Limb (tissue), 2 donors: ENCODE data around the gene TNFAIP3.

ENCODE experiments used
- DNase-seq, 2 donors: peaks; one replicate each; pipeline ENCODE4 v3.0.0-alpha.2; 2016; ENCODE audit errors: extremely low spot score in 2 of 2

Gene TNFAIP3

DNA sequence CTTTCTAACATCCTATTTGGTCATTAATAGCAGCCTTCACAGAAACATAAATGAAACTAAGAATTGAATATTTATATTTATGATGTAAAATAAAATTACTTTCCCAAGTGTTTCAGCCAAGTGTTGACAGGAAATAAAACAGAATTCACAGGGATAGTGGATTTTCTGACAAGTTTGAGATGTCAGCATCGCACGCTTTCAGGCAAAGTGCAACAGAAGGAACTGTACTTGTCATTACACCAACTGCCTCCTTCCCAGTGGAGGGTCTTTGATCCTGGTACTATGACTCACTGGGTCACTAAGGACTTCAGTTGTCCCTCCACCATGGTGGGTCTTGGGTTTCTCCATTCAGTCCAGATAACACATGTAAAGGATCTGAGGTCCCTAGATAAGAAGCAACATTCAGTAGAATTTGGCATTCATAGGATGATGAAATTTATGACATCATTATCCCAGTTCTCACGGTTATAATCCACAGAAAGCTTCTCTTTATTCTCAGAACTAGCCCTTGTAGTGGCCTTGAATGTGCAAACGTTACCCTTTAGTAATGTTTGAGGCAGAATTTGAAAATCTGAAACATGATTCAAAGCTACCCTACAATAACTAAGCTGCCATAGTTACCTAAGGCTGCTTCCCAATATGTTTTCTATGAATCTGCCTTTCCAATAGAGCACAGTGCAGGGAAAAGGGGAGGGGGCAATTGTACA is 3.8 kb upstream of the TNFAIP3 start:
- no peak for DNase-seq

DNA sequence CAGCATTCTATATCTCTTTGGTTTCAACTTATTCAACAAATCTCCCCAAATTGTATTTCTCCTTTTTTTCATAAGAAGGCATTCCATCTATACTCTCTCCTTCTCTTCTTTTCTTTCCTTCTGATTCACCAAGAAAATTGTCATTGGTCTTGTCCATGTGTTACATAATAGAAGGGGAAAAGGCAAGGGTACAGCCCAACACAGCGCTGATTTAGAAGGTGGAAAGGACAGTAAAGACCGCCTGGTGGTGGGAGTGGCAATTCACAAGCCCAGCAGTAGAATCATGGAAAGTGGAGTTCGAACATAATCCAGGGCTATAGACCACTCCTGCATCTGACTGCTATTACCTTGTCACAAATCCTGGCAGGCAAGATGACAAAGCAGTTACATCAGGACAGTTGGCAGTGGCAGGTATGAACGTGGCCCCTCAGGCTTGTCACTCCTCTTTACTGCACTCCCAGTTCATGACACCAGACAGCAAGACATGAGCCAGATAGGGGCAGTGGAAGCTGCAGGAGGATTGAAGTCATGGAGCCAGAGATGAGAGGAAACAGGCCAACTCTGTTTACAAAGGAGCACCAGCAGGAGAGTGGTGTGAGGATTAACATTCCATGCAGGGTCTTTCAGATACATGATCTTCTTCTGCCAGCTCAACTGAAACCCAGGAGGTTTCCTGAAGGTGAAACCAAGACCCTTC is 2.1 kb upstream of the TNFAIP3 start:
- no peak for DNase-seq

DNA sequence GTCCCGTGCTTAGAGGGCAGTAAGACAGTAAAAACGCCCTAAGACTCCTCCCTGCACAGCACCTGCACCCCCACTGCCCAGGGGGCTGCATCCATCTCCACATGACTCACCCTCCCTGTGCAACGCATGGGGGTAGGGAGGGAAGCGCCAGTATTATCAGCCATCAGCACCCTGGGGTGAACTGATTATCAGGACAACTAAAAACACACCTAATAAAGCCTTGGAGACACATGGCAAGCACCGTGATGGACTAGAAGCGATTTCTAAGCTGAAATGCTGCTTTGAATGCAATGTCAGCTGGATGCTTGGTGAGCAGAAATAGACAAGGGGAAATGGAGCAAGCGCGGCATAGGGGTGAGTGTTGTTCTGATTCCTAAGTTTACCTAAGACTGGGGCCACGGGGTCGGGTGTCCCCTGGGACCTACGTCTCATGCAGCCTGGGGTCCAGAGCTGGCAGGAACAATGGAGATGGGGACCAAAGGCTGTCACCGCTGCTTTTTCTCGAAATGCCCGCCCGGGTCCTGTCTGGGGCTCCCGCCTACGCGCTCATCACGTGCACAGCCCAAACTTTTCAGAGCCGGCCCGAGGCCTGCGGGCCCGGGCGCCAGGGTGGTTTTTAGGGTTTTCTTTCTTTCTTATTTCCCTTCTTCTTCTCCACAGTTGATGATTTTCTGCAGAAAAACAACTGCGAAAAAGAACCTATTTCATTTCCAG is 702 bp upstream of the TNFAIP3 start:
- DNase-seq = peak in 1 of 2 donors; percentile 73

DNA sequence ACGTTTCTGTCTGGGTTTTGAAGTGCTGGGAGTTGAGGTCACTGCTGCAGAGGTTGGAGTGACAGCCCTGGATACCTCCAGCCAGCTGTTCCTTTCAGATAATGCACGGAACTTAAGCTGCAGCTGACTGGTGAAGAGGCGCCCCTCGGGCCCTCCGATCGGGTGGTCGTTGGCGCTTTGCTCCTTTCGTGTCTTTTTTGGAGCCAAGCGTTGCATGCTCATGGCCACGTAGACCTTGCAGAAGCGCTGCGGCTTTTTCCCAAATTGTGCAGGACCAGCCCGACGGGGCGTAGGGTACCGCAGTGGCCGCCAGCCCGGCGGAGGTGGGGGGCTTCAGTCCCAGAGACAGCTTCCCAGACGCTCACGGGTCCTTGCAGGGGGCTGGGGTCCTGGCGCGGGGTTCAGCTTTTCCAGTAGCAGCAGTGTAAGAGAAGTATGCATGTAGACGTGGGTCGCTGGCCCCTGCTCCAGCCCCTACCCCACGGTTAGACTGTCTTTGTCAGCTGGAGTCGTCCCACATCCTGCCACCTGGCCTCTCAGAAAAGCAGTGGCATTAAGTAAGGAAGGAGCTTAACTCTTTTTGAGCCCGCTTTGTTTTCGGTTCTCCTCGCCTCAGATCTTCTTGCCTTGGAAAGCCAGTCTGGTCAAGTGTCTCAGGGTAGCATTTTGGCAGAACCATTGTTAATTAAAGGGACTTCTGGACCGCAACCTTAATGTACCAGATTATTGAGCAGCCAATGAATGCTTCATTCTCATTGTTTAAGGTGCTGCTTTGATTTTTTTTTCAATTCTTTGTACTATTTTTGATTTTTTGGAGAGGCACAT is 838 bp downstream of the TNFAIP3 start:
- DNase-seq = peak in 1 of 2 donors; percentile 57

DNA sequence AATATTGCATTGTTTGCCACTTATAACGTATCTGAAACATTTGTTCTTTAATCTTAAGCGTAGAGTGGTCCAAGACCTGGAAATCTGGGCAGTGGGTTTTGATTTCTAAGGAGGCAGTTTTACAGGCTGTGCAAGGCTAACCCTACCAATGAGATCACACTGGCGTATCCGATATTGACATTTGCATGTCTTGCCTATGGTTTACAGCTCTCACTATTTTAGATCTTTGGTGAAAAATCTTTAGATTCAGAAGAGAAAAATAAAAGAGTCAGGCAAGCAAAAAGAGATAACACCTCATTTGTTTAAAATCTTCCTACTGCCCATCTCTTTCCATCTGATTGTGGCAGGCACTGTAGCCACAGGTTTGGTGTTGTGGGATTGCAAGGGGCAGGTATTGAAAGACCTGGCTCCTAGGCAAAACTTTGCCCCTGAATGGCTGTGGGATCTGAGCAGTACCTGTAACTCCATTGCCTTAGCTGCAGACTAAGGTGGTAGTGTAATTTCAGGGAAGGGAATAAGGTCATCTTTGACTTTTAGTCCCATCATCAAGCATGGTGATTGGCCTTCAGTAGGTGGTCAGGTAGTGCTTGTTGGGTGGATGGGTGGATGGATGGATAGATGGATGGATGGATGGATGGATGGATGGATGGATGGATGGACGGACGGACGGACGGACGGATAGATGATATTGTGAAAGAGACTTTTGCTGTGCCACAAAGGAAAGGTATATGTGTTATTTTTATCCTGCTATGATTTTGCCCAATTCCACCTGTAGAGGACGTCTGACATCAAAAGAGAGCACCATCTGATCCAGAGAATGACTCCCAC is 1.9 kb downstream of the TNFAIP3 start:
- no peak for DNase-seq

DNA sequence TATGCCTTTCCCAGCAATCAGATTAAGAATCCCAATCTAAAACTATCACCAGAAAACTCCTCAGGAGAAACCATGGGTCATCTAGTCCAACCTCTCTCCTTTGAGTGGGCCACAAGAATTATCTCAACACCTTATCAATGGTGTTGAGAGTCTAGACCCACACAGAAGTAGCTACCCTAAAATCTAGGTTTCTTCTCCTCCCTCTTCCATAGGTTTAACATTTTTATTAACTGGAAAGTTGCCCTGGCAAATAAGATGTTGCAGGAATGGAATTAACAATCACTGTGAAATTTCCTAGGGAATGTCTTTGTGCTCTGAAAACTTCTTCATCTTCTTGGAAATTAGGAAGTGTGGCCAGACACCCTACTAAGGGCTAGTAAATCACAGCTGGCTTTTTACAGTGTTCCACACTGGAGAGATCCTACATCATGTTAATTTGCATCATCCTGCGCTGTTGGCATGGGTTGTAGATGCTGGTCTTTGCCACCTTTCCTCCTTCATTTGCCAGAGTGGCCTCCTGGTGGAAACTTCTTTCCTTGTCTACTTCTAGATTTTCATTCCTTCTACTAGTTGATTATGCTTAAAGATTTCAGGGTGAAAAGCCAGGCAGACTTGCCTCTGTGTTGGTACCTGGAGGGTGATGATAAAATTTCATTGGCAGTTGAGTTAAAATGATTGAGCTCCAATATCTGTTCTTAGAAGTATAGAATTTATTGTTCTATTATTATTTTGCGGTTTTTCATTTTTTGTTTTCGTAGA is 2.7 kb downstream of the TNFAIP3 start:
- DNase-seq = no peak

DNA sequence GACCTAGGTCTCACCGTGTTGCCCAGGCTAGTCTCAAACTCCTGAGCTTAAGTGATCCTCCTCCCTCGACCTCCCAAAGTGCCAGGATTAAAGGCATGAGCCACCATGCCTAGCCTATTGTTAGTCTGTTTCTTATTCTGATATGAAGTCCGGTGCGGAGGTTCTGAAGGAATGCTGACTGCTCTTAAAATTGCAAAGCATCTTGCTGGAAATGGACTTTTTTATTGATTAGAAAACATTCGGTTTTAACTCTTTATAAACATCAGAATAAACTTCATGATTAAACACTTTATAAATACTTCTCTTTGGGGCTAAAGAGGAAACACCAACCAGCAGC is 3.2 kb downstream of the TNFAIP3 start:
- DNase-seq = no peak

DNA sequence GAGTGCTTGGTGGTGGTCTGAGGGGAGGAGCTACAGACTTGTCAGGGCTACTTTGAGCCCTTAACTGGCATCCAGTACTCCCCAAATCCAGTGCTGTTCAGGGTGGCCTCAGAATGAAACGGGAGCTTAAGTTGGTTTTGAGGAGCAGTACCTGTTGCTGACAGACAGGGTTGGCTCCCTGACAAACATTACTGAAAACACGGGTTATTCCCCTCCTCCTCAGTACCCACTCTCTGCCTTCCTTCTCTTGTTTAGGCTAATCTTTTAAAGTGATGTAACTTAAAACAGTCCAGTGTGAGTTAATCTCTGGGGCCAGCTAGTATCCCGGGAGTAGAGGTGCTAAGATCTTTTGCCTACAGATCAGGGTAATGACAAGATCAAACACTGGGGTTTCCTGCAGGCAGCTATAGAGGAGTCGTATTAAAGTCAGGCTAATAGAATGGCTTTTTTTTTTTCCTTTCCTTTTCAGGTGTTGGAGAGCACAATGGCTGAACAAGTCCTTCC is 3.7 kb downstream of the TNFAIP3 start:
- DNase-seq = no peak

DNA sequence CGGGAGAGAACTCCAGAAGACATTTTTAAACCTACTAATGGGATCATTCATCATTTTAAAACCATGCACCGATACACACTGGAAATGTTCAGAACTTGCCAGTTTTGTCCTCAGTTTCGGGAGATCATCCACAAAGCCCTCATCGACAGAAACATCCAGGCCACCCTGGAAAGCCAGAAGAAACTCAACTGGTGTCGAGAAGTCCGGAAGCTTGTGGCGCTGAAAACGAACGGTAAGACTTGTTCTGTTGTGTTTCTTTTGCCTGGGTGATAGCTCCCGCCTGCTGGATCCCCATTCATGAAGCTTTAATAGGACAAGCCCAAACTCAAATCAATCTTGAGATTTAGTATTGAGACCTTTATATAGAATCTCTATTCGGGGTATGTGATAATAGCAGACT is 4.2 kb downstream of the TNFAIP3 start:
- no peak for DNase-seq

DNA sequence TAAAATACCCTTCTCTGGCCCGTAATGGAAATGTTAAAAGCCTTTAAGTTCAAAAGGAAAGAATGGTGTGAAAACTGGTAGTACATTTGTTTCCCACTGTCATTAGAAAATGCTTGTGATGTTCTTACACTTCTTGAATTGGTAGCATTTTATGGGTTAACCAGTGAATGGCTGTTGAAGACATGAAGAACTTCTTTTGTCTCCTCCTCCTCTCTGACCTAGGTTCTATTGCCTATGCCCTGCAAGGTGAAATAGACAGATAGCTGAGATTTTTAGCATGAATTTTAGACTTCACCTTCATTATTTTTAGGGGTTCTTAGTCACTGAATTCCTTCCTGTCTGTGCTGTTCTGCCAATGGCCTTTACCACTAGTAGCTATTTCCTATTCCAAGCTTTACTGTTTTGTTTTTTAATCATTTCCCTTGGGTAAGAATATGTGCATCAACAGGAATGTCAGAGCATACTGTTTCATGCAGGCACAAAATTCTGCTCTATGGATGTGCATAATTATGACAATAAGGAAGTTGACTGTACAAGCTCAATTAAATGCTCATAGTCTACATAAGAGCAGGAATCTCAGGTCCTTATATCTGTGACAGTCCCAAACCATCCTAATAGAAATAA is 4.9 kb downstream of the TNFAIP3 start:
- DNase-seq = no peak

DNA sequence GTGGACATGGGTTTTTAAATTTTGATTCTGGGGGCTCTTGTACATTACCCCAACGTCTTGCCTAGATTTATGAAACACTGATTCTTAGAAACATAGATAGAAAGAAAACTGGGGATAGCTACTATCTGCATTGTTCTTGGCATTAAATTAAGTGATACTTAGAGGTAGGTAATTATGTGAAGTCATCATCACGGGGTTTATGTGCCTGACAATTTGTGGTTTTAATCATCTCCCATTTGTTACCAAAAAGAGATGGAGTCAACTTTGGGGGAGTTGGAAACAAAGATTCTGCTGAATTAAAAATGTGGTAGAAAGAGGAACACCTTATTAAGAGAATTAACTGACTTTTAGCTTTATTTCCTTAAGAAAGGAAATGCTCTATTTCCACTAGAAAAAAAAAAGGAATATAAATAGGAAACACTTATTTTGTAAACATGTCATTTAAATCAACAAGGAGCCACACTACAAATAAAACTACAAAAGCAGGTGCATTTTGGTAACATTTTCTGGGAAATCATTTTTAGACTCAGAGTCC is 5.6 kb downstream of the TNFAIP3 start:
- DNase-seq = no peak

DNA sequence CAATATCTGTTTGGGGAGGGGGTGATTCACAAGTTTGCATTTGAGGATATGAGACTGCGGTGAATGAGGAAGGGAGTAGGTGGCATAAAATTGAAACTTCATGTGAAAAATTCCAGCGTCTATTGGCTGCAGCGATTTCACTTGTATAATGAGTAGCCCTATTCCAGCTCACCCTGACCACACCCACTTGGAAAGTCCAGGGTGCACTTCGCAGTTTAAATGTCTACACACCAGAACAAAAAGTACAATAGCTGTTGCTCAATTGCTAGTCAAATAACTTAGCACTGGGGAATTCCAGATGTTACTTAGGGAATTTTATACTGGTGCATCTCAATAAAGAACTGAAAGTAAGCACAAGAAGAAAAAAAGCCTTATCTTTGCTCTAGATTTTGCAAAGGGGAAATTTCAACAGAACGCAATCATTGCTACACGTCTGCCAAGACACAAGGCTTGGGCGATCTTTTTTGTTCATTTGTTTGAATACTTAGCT is 6.3 kb downstream of the TNFAIP3 start:
- DNase-seq = no peak

DNA sequence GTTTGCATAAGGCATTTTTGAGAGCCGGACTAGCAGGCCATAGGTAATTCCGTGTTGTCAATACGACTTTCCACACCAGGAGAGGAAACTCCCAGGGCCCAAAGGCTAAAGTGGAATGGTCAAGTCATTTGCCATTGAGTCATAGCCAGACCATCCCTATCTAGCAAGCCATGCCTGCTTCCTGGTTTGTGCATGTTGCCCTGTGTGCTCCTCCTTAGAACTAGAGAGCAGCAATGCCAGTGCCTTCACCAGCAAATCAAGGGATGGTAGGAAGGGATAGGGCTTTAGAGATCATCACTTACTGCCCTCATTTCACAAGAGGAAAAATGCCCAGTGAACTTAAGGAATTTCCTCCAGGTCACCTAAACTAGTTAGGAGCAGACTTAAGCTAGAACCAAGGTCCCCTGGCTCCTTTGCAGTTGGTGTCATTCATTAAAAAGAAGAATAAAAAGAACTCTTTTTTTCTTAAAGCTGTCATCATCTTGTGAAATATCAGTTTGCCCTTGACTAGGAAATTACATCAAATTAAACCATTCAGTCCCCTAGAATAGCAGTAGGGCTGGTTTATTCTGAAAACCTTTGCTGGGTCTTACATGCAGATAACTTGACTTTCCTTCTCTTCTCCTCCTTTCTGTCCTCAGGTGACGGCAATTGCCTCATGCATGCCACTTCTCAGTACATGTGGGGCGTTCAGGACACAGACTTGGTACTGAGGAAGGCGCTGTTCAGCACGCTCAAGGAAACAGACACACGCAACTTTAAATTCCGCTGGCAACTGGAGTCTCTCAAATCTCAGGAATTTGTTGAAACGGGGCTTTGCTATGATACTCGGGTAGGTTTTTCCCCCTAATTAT is 7.4 kb downstream of the TNFAIP3 start:
- no peak for DNase-seq

DNA sequence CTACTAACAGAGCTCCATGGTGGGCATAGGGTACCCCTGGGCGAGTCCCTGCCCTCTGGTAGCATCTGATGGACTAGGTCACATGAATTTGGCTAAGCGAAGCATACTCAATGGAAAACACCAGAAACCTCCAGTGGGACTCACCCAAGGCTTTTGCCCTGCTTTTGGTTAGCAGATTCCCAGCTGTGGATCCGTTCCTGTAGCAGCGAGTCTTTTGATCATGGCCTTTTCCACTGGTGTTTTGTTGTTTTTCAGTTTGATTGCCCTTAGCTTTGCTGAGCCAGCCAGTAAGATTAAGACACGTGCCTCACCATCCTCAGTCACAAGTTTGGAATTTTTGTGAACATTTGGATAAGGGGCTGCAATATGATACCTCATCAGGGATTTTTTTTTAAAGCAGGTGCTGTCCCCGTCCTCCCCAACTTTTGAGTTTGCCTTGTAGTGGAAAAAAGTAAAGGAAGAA is 8.0 kb downstream of the TNFAIP3 start:
- no peak for DNase-seq

DNA sequence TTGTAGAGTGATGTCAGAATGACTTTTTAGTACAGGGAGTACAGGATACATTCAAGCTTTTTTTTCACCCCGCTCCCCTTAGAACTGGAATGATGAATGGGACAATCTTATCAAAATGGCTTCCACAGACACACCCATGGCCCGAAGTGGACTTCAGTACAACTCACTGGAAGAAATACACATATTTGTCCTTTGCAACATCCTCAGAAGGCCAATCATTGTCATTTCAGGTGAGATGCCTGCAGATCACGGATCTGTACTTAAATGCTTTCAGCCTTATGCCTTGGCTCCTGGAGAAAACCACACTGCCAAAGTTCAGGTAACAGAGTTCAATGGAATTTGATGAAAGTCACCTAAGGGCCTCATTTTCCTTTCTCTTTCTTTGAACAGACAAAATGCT is 8.5 kb downstream of the TNFAIP3 start:
- no peak for DNase-seq

DNA sequence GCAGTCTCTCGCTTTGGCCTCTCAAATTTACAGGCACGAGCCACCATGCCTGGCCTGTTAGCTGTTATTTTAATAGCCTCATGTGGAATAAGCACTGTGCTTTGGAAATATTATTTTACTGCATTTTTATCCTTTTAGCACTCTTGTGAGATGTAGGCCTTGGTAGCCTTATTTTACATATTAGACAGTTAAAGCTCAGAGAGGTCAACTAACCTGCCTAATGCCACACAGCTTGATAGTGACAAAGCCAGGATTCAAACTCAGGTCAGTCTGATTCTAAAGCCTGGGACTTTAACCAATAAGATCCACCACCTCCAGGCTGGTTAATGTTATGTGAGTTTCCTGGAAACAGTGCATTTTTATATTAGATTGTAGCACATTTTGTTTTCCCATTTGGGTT is 9.5 kb downstream of the TNFAIP3 start:
- no peak for DNase-seq

DNA sequence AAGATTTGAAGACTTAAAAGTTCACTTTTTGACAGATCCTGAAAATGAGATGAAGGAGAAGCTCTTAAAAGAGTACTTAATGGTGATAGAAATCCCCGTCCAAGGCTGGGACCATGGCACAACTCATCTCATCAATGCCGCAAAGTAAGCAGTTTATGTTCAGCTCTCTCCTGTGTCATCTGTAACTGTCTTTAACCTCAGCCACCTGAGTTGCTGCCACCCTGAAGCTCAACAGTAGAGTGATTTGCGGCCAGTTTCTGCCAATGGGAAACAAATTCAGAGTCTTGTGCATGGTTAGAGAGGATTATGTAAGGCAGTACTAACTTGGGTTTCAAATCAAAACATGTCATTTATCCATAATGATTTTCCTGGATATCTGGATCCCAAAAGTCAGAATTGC is 10.1 kb downstream of the TNFAIP3 start:
- DNase-seq = no peak

DNA sequence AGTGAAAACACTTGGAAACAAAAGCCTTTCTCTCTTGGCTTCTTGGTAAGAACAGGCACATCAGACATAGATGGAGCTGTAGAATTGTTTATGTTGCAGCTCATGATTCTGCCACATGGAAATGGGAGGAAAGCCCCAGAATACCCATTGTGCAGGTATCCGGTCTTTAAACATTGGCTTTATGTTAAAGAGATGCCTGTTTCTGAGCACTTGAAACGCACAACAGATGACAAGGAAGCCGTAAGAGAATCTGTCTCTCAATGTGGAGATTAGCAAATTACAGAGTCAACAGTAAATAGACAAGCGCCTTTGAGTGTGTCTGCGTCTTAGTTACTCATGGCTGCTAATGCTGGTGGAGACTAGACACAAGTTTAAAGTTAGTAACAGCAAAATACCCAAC is 10.5 kb downstream of the TNFAIP3 start:
- DNase-seq = no peak
